SK-N-DZ (cell line): ENCODE measurements around the gene CSNK1G2.

Source experiments
- DNase-seq: peaks from one replicate; pipeline ENCODE4 v3.0.0-alpha.2; 2015; ENCODE audit warnings: low spot score

The CSNK1G2 gene

GRCh38 chr19:1918975-1919374 lies 22.0 kb upstream of the CSNK1G2 start:
- no peak for DNase-seq

- no peak for DNase-seq
Observed at GRCh38 chr19:1920644-1921043, 20.3 kb upstream of the CSNK1G2 start.

GRCh38 chr19:1921326-1921725 lies 19.6 kb upstream of the CSNK1G2 start:
- DNase-seq: no peak

GRCh38 chr19:1921825-1922224 lies 19.1 kb upstream of the CSNK1G2 start:
- no peak for DNase-seq

GRCh38 chr19:1922803-1923202 lies 18.2 kb upstream of the CSNK1G2 start:
- DNase-seq: no peak

GRCh38 chr19:1923319-1923718 lies 17.7 kb upstream of the CSNK1G2 start:
- DNase-seq: no peak

- DNase-seq: no peak
Observed at GRCh38 chr19:1924320-1924961, 16.5 kb upstream of the CSNK1G2 start.

- DNase-seq: no peak
Observed at GRCh38 chr19:1925544-1925943, 15.4 kb upstream of the CSNK1G2 start.

GRCh38 chr19:1929021-1929742 lies 11.8 kb upstream of the CSNK1G2 start:
- DNase-seq: peak; percentile 70

GRCh38 chr19:1931445-1931844 lies 9.5 kb upstream of the CSNK1G2 start:
- no peak for DNase-seq

- no peak for DNase-seq
Observed at GRCh38 chr19:1932395-1932794, 8.6 kb upstream of the CSNK1G2 start.

- no peak for DNase-seq
Observed at GRCh38 chr19:1933244-1933643, 7.7 kb upstream of the CSNK1G2 start.

- no peak for DNase-seq
Observed at GRCh38 chr19:1933942-1934341, 7.0 kb upstream of the CSNK1G2 start.

GRCh38 chr19:1935484-1936208 lies 5.3 kb upstream of the CSNK1G2 start:
- DNase-seq: peak; percentile 56

- no peak for DNase-seq
Observed at GRCh38 chr19:1936430-1936829, 4.5 kb upstream of the CSNK1G2 start.

- DNase-seq: no peak
Observed at GRCh38 chr19:1936916-1937610, 3.9 kb upstream of the CSNK1G2 start.

GRCh38 chr19:1938071-1938470 lies 2.9 kb upstream of the CSNK1G2 start:
- peak; percentile 32 for DNase-seq

GRCh38 chr19:1942078-1942933 lies 1.3 kb downstream of the CSNK1G2 start:
- peak; percentile 60 for DNase-seq

GRCh38 chr19:1942934-1943555 lies 2.1 kb downstream of the CSNK1G2 start:
- no peak for DNase-seq

- DNase-seq: no peak
Observed at GRCh38 chr19:1943661-1944087, 2.7 kb downstream of the CSNK1G2 start.
